G401 (cell line): ENCODE data around the gene C6orf89. TPM values are rescaled to one million over a fixed set of nuclear protein-coding genes. Genes with fewer than 3 reads are reported as not detected.
A peak's percentile ranks its signal among the peaks of the same experiment; 100 is the strongest.

Experiments
- DNase-seq: peaks from one replicate; pipeline ENCODE4 v3.0.0-alpha.2; 2015; ENCODE audit warnings: low spot score
- in situ Hi-C: cut with HindIII; loops from 2 replicates; pipeline ENCODE4 v1.10.0; 2016; ENCODE audit warnings: low sequenced_read_pairs, mixed read lengths
- total RNA-seq: library from RNA; depleted of rRNA; stranded (reverse); fragments of >200 nt; shearing (Covaris generic); gene quantifications from 2 replicates; pipeline ENCODE4 v1.2.3, GENCODE V29; 2014

The C6orf89 gene
- total RNA-seq, 1 experiment from 2014 or later: 30.1 TPM

DNA sequence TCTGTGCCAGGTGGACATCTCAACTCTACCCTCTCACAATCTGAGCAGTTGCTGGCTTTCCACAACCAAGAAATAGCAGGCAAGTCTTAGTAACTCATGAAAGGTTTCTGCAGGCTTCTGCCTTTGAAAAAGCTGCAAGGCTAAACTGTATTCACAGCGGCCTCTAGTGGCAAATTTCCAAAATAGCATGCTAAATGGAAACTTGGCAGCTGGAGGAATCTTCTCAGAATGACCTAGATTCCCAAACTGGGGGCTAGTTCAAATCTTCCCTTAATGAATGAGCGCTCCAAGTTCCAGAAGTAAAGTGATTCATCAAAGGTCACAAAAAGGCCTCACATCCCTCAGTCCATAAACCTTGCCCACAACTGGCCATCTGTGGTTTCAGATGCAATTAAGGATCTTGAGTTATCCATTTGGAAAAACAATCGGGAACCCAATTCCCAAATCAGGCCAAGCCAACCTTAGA lies 34.6 kb upstream of the C6orf89 start:
- in situ Hi-C loops: no loop called here

DNA sequence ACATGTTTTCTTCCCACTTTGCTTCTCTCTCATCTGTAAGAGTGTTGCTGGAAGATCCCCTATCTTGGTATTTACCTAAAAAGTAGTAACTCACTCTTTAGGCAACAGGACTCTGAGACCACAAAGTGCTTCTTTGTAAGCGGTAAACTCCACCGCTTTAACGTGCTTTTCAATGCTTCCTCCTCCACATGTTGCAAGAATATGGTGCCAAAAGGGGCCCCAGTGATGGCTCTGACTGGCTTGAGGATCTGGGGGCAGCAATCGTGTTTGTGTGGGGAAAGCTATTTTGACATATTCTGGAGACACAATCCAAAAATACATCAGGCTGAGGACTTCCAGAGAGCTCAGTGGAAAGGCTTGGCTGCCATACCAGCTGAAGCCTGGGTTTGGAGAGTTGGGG lies 34.1 kb upstream of the C6orf89 start:
- no peak for DNase-seq
- in situ Hi-C loops: no loop called here

More for the DNA sequence above, 34.6 kb upstream of the C6orf89 start:
- peak; percentile 92 for DNase-seq

DNA sequence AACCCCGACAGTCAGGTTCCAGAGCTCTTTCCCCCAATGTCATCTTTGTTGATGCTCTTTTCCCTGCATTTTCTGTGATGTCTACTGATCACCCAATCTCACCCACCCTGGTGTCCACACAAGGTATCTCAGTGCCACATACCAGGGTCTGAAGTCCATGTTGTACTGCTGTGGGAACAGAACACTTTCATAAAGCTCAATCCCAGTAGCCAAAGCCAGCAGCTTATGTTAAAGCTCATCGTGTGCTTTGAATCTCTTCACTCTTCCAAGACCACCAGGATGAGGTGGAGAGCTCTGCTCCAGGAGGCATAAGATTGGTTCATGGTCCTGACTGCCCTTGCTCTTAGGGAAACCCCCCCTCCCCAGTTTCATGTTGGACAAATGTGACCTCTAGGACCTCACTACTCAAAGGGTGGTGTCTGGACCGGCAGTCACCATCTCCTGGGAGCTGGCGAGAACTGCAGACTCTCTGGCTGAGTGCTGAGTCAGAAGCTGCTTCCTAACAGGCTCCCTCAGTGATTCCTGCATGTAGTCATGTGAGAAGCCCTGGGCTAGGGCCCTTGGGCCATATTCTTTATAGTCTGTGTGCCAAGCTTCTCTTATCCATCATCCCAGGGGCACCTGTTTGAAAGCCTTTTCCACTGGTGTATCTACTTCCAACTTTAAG lies 33.1 kb upstream of the C6orf89 start:
- DNase-seq: peak; percentile 49
- in situ Hi-C loops: no loop called here

DNA sequence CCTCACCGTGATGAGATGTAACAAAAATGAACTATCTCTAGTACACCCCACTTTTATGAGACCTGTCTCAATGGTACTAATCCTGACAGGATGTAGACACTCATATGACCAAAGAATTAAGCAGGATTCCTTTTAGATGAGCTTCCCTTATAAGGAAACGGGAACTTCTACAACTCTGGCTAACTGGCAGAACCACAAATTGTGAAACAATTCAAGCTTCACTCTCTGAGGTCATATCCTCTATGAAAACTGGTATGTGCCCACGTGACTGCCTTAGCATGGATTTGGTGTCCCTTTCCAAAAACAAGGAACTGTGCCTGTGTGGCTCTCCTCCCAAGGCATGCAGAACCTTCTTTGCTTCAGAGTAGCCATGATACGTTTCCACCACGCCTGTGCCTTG lies 32.4 kb upstream of the C6orf89 start:
- in situ Hi-C loops: no loop called here
- DNase-seq: peak; percentile 51

DNA sequence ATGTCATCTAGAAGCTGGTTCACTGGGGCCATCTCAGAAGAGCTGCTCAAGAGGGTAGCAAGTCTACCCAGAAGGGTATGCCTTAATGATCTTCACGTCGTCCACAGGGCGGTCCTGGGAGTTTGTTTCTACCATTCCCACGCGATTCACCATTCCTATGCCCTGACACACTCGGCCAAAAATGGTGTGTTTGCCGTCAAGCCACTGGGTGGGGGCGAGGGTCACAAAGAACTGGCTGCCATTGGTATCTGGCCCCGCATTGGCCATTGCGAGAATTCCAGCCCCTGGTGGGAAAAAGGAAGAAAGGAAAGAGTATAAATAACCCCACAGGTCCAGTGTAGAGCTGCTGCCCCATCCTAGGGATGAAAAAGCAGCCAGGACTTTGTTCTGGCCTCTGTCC lies 30.0 kb upstream of the C6orf89 start:
- in situ Hi-C loops: no loop called here
- no peak for DNase-seq

DNA sequence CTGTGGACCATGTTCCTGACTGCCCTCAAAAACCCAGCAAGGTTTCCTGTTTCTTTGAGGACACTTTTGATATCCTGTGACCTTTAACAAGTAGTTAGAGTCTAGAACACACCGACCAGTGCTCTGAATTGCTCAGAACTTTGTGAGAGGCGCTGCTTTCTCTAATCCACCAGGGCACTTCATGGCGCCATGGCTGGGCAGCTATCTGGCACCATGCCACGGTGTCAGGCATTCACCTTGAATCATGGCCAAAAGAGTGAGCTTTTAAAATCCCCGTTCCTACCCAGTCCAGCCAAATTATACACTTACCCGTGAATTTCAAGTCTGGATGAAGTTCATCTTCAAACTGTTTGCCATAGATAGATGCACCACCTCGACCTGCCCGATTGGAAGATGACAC lies 29.5 kb upstream of the C6orf89 start:
- DNase-seq: no peak
- in situ Hi-C loops: no loop called here

DNA sequence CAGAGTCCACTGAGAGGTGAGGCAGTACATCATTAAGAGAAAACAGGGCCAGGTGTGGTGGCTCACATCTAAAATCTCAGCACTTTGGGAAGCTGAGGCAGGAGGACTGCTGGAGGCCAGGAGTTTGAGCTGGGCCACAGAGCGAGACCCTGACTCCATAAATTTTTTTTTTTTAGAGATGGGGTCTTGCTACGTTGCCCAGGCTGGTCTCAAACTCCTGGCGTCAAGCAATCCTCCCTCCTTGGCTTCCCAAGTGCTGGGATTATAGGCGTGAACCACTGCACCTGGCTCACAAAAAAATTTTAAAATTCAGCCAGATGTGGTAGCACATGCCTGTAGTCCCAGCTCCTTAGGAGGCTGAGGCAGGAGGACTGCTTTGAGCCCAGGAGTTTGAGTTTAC lies 28.4 kb upstream of the C6orf89 start:
- no peak for DNase-seq
- in situ Hi-C loops: no loop called here

DNA sequence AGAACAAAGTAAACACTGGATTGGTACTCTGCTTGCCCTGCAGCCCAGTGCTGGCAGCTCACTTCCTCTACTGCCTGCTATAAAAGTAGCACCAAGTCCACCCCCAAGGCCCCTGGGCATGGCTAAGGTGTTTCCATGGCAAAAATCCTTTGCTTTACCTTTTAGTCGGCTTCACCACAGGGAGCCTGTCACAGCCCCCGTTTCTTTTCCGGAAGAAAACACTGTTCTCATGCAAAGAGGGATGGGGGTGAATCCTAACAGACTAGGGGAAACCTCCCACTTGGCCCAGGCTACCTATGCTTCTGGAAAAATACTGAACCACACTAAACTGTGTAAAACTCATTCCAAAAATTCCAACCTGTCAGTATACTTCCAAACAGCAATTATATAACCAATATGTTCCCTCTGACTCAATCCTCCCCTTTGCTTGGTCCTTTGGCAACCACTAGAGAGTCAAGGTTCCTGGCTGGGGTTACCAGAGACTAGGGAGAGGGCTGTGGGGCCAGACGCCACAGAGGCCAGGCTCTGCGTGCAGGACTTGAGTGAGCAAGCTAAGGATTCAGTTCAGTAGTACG lies 27.3 kb upstream of the C6orf89 start:
- peak; percentile 61 for DNase-seq
- in situ Hi-C loops: no loop called here

DNA sequence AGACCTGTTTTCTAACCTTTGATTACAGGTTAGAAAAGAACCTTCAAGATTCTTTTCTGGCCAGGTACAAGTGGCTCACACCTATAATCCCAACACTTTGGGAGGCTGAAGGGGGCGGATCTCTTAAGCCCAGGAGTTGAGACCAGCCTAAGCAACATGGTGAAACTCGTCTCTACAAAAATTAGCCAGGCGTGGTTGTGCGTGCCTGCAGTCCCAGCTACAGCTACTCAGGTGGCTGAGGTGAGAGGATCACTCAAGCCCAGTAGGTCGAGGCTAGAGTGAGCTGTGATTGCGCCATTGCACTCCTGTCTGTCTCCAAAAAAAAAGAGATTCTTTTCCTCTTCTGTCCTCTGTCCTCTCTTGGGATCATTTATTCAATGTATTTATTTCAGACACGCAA lies 25.6 kb upstream of the C6orf89 start:
- DNase-seq: no peak
- in situ Hi-C loops: loop anchor here (5.0 kb wide), 1 partner anchor 48 kb away; no protein-coding TSS in a partner anchor

DNA sequence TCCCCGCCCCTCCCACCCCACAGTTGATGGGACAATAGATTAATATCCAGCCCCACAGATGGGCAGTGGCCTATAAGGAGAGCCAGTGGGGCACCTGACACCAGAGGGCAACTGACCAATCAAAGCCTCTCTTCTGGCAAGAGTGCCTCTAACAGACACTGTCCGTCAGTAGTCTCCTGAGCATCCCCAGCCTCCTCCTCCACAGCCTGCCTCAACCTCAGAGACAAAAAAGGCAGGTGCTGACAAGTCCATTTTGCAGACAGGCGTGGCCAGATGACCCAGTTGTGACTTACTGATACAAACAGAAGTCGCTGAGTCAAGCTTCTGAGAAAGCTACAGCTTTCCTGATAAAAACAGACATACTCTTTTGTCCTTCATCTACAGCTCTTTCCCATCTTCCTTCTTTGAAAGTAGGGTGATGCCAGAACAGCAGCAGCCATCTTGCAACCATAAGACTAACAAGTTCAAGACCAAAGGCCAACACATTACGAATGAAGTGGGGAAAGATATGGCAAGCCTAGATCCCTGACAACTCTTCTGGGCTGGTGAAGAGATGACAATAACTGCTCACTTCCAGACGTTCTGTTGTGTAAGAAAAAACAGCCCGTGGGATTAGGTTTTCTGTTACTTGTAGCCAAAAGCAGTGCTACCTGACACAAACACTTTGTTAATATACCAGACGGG lies 23.4 kb upstream of the C6orf89 start:
- no peak for DNase-seq
- in situ Hi-C loops: loop anchor here (5.0 kb wide), 1 partner anchor 50 kb away; no protein-coding TSS in a partner anchor

DNA sequence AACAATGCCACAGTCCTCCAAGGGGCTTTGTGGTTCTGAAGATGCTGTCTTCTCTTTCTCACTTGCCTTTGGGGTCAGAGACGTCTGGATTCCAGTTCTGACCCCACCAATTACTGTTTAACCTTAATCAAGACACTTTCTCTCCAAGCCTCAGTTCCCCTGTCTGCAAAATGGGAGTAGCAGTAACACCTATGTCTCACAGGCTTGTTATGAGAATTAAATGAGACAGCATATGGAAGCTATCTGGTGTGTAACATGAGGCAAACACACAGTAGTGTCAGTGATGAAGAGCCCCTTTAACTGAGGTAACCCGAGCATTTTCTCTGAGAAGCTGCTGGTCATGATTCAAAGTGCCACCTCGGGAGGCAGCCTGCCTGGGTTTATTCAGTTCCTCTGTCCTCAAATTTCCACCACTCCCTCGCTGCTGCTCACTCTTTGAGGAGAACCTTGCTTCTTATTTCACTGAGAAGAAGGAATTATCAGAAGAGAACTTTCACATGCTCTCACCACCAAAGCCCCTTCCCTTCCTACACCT lies 22.8 kb upstream of the C6orf89 start:
- in situ Hi-C loops: loop anchor here (5.0 kb wide), 1 partner anchor 51 kb away; no protein-coding TSS in a partner anchor
- no peak for DNase-seq

DNA sequence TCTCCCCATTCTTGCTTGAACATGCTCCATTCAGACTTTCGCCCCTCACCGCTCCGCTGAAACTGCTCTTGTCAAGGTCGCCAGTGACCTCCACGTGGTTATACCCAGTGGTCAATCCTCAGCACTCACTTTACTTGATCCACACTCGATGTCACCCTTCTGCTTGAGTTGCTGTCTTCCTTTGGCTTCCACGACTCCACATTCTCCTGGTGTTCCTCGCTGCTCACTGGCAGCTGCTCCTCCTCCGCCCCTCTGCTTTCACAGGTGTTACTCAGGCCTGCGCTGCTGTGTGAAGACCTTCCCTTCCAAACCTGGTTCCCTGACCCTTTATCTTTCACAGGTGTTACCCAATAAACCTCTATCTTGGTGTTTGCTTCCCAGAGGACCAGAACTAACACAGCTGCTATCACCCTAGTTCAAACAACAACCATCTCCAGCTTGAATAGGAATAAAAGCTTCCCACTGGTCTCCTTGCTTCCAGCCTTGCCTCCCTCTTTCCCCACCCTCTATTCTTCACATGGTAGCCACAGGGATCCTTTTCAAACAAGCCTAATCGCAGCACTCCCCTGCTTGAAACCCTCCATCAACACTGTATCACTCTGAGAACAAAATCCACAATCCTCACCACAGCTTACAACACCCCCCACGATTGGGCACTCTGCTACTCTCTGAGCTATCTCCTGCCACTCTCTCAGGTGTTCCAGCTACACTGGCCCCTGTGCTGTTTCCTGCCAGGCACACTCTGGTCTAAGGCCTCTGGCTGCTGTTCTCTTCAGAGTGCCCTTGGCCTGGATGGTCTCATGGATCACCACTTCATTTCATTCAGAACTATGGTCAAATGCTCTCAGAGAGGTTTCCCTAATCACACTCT lies 21.8 kb upstream of the C6orf89 start:
- in situ Hi-C loops: loop anchor here (5.0 kb wide), 1 partner anchor 52 kb away; no protein-coding TSS in a partner anchor
- DNase-seq: no peak

DNA sequence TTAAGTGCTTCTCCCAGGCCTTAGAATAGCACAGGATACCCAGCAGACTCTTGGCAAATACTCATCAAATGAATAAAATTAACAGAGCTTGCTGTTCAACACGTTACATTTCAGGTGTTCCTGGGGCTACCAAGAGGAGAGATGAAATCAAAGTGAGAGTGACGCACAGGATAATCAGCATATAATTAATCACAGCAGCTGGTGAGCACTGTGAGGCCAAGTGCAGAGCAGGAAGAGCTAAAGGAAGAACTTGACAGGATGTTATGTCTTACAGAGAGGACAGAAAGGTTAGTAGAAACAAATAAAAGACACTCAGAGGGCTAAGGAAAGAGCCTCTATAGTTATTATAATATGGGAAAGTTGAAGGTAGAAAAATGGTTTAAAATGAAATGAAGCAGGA lies 19.9 kb upstream of the C6orf89 start:
- in situ Hi-C loops: no loop called here
- DNase-seq: no peak

DNA sequence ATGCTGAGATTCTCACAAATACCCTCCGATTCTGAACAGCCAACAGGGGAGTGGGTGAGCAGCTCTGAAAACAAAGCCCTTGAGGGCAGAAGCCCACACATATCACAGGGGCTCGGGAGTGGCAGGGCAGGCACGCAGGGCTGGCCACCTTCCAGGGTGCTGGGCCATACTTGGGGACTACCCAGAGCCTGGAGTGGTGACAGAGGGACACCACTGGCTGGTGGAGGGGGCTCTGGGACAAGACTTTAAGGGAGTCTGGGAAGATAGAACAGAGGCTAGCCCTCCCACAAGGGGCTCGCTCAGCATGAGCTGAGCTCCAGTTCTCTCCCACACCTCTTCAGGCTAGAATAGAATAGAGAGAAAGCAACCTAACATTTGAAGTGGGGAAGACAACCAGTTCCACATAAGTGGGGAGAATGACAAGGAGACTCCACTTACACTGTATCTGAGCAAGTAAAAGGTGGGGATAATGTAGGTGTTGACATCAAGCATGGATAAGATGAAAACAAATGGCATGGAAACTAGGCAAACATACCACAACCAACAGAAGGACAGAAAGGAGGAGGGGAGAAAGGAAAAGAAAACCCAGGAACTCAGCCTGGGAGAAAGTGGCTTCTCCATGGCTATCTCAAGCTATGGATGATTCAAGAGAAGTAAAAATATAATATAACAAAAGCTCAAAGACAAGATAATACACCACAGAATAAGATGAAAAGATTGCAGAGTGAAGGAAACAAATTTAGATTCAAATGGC lies 18.1 kb upstream of the C6orf89 start:
- in situ Hi-C loops: no loop called here
- no peak for DNase-seq

DNA sequence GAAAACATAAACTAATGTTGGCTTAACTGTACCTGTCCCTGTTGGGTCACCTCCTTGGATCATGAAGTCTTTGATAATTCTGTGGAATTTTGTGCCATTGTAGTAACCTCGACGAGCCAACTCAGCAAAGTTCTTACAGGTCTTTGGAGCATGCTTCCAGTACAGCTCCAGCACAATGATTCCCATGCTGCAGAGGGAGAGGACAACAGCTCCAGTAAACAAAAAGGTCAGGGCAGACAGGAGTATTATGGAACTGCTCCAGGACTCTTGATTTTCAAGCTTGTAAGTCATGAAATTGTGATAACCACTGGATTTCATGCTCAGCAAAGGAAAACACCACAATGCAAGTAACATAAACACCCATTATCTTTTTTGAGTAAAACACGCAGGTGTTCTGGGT lies 14.1 kb upstream of the C6orf89 start:
- no peak for DNase-seq
- in situ Hi-C loops: no loop called here

DNA sequence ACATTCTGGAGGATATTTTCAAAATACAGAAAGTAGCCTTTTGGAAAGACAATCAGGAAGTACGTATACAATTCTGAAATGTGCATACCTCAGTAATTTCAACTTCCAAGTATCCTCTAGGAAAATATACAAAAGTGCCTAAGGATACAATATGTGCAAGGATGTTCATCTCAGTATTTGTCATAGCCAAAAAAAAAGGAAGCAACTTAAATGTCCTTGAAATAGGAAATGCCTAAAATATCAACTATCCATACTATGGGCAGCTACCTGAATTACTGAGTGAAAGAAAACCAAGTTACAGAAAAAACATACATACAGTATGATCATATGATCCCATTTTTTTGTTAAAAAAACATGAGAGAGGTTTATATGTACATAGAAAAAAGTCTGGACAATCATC lies 12.6 kb upstream of the C6orf89 start:
- no peak for DNase-seq
- in situ Hi-C loops: no loop called here

DNA sequence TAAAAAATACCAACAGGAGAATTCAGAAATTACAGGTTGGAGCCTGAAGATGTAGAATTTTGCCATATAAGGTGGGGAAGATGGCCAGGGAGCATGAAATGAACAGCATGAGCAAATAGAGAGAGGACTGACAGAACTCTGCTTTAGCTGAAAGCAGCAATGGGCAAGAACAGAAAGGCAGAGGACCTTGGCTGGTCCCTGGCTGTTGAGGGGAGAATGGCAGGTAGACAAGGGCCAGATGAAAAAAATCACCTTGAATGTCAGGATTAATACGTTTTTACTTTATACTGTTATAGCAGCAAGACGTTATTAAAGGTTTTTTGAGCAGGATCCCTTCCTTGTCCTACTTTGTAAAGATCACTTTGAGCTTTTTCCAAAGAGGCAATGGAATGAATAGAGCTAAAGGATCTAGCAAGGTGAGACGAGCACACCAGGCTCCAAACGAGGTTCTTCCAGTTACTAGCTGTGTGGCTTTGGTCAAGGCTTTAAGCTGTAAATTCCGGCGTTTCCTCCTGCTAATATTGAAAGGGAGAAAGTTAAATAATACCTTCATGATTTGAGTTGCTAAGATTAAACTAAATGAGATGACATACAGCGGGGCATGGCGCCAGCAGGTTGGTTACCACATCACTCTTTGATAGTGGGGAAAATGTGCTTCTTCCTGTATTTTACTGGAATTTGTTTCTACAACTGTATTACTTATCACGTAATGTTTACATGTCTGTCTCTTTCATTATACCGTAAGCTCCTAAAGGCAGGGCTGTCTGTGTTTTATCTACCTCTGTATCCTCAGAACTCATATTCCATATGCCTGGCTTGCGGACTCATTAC lies 11.9 kb upstream of the C6orf89 start:
- DNase-seq: peak; percentile 44
- in situ Hi-C loops: no loop called here
